IMR-90 (cell line): ENCODE results near the gene SRCAP. TPM values are rescaled to one million over a fixed set of nuclear protein-coding genes. Genes with fewer than 3 reads are reported as not detected.

Experiments used
- ATAC-seq: fragments of 200-7000 bp; cut with Tn5 transposase; 2 replicates; pipeline ENCODE4 v1.9.1; 2020; ENCODE audit warnings: low read depth, mild to moderate bottlenecking, moderate library complexity
- BruUV-seq: library from RNA; stranded (reverse); fragments of 400-500 nt; replicated peaks from 2 replicates; lab custom pipeline; 2021; lab: Mats Ljungman, UMichigan
- CTCF ChIA-PET: fragments of 300-600 bp; formaldehyde crosslinking; extraction: SDS; loops from one replicate; lab custom pipeline; 2021; ENCODE audit warnings: antibody characterized with exemption; lab: Yijun Ruan, JAX
- POLR2A ChIA-PET: fragments of 300-600 bp; sonication (Branson Sonifier 250); formaldehyde crosslinking; loops from one replicate; lab custom pipeline; 2022; ENCODE audit warnings: antibody characterized with exemption; ENCODE audit not compliant: unreplicated experiment; lab: Charles Lee
- DNase-seq: peaks from one replicate; pipeline ENCODE4 v3.0.0; 2013
- H2AFZ ChIP-seq: replicated peaks from 2 replicates; pipeline ENCODE3; 2013; ENCODE audit warnings: low read length, mild to moderate bottlenecking; ENCODE audit not compliant: poor library complexity
- H2AK5ac ChIP-seq: 2 replicates; pipeline ENCODE4 v1.6.1; 2013; ENCODE audit warnings: low read depth, low read length, inconsistent platforms
- H2AK9ac ChIP-seq: replicated peaks from 2 replicates; pipeline ENCODE3; 2013; ENCODE audit warnings: mild to moderate bottlenecking, low read depth, low read length, moderate library complexity; ENCODE audit not compliant: poor library complexity
- H2BK120ac ChIP-seq: 2 replicates; pipeline ENCODE4 v1.6.1; 2013; ENCODE audit warnings: low read depth, low read length, inconsistent platforms
- H2BK15ac ChIP-seq: 3 replicates; pipeline ENCODE4 v1.6.1; 2013; ENCODE audit warnings: low read depth, low read length, inconsistent platforms
- H2BK20ac ChIP-seq: 2 replicates; pipeline ENCODE4 v1.6.1; 2013; ENCODE audit warnings: low read depth, mild to moderate bottlenecking, inconsistent platforms, low read length, moderate library complexity
- H2BK5ac ChIP-seq: 2 replicates; pipeline ENCODE4 v1.6.1; 2013; ENCODE audit warnings: mild to moderate bottlenecking, low read depth, low read length, inconsistent platforms; ENCODE audit not compliant: poor library complexity, severe bottlenecking
- H3K14ac ChIP-seq: replicated peaks from 2 replicates; pipeline ENCODE4 v1.6.1; 2013; ENCODE audit warnings: low read depth, low read length, inconsistent platforms
- H3K18ac ChIP-seq: 2 replicates; pipeline ENCODE4 v1.6.1; 2013; ENCODE audit warnings: low read depth, low read length, control low read depth
- H3K23ac ChIP-seq: 2 replicates; pipeline ENCODE4 v1.6.1; 2013; ENCODE audit warnings: low read depth, low read length, inconsistent platforms
- H3K27ac ChIP-seq: 2 replicates; pipeline ENCODE4 v1.5.1; 2013; ENCODE audit warnings: mild to moderate bottlenecking, control low read depth, low read length; ENCODE audit not compliant: insufficient read depth
- H3K27me3 ChIP-seq: 2 replicates; pipeline ENCODE4 v1.6.1; 2013; ENCODE audit warnings: low read length; ENCODE audit not compliant: control insufficient read depth, insufficient read depth
- H3K36me3 ChIP-seq: 2 replicates; pipeline ENCODE4 v1.6.1; 2013; ENCODE audit warnings: low read length, mixed read lengths; ENCODE audit not compliant: control insufficient read depth, insufficient read depth
- H3K4ac ChIP-seq: 2 replicates; pipeline ENCODE4 v1.6.1; 2013; ENCODE audit warnings: low read depth, low read length, inconsistent platforms
- H3K4me1 ChIP-seq: 2 replicates; pipeline ENCODE4 v1.6.1; 2013; ENCODE audit warnings: low read length, mixed read lengths; ENCODE audit not compliant: control insufficient read depth, insufficient read depth
- H3K4me2 ChIP-seq: 2 replicates; pipeline ENCODE4 v1.6.1; 2013; ENCODE audit warnings: low read depth, mild to moderate bottlenecking, control low read depth, low read length, moderate library complexity
- H3K4me3 ChIP-seq: 2 replicates; pipeline ENCODE4 v1.5.1; 2013; ENCODE audit warnings: low read depth, mild to moderate bottlenecking, control low read depth, low read length, moderate library complexity; ENCODE audit not compliant: insufficient read depth
- H3K56ac ChIP-seq: 2 replicates; pipeline ENCODE4 v1.6.1; 2013; ENCODE audit warnings: low read length, inconsistent platforms; ENCODE audit not compliant: insufficient read depth; ENCODE audit errors: extremely low read depth
- H3K79me1 ChIP-seq, 2 experiments: 2 replicates each; pipeline ENCODE4 v1.6.1; 2013; ENCODE audit warnings: low read length in 2 of 2, inconsistent platforms in 1 of 2, low read depth in 1 of 2
- H3K9ac ChIP-seq: 2 replicates; pipeline ENCODE4 v1.6.1; 2013; ENCODE audit warnings: low read depth, low read length, control low read depth
- H3K9me1 ChIP-seq: 2 replicates; pipeline ENCODE4 v1.6.1; 2013; ENCODE audit warnings: low read length, inconsistent platforms; ENCODE audit not compliant: insufficient read depth
- H3K9me3 ChIP-seq: 2 replicates; pipeline ENCODE4 v1.6.1; 2013; ENCODE audit warnings: low read length; ENCODE audit not compliant: control insufficient read depth, insufficient read depth
- H4K20me1 ChIP-seq: 2 replicates; pipeline ENCODE4 v1.6.1; 2013; ENCODE audit warnings: low read length, inconsistent platforms; ENCODE audit not compliant: insufficient read depth
- H4K5ac ChIP-seq: 2 replicates; pipeline ENCODE4 v1.6.1; 2013; ENCODE audit warnings: mild to moderate bottlenecking, low read depth, low read length, control low read depth
- H4K8ac ChIP-seq, 2 experiments: 2 replicates each; pipeline ENCODE4 v1.6.1; 2013; ENCODE audit warnings: low read depth in 2 of 2, low read length in 2 of 2, control low read depth in 1 of 2, inconsistent platforms in 1 of 2
- H4K91ac ChIP-seq: 2 replicates; pipeline ENCODE4 v1.6.1; 2013; ENCODE audit warnings: low read depth, low read length, inconsistent platforms; ENCODE audit not compliant: insufficient read depth
- BHLHE40 ChIP-seq: fragments of 150-350 bp; IDR thresholded peaks from 2 replicates; pipeline ENCODE4 v1.6.1; 2016; ENCODE audit warnings: mild to moderate bottlenecking, low read depth, low read length
- CEBPB ChIP-seq: IDR thresholded peaks from 2 replicates; pipeline ENCODE4 v1.6.1; 2012; ENCODE audit warnings: low read depth, low read length, improper control_type of control experiment
- FOS ChIP-seq: fragments of 150-350 bp; IDR thresholded peaks from 2 replicates; pipeline ENCODE4 v1.6.1; 2016; ENCODE audit warnings: low read depth, low read length
- MAZ ChIP-seq: IDR thresholded peaks from 2 replicates; pipeline ENCODE4 v1.6.1; 2012; ENCODE audit warnings: low read depth, mild to moderate bottlenecking, low read length, improper control_type of control experiment, moderate library complexity, borderline replicate concordance
- NFE2L2 ChIP-seq: fragments of 150-350 bp; IDR thresholded peaks from 2 replicates; pipeline ENCODE4 v1.6.1; 2016; ENCODE audit warnings: low read depth, mild to moderate bottlenecking, low read length
- RFX5 ChIP-seq: IDR thresholded peaks from 2 replicates; pipeline ENCODE4 v1.8.0; 2012; ENCODE audit warnings: low read depth, mild to moderate bottlenecking, low read length, moderate library complexity
- WGBS, 2 experiments: methylation state at CpG; one replicate each; pipeline versions ENCODE4 v1.1.5 to v1.1.7; 2013; ENCODE audit warnings: missing lambda C conversion rate in 2 of 2; ENCODE audit not compliant: insufficient read length in 1 of 2; ENCODE audit errors: extremely low coverage in 2 of 2; 5-methylcytosine and 5-hydroxymethylcytosine counted together
- dilution Hi-C: fragments of 300-500 bp; cut with HindIII; formaldehyde crosslinking; loops from one replicate; pipeline ENCODE4 v1.14.3; 2018; ENCODE audit warnings: low sequenced_read_pairs; ENCODE audit not compliant: unreplicated experiment
- in situ Hi-C: fragments of 300-500 bp; cut with MboI; formaldehyde crosslinking; loops from 3 replicates; pipeline ENCODE4 v1.14.3; 2019; ENCODE audit warnings: low sequenced_read_pairs, inconsistent platforms, mixed read lengths
- intact Hi-C: fragments of 100-400 bp; cut with micrococcal nuclease; formaldehyde crosslinking; loops from 2 replicates; pipeline ENCODE4 v1.10.0; 2022
- polyA plus RNA-seq, 3 experiments: library from polyadenylated mRNA; depleted of rRNA; stranded (reverse); fragments of >200 nt; gene quantifications; 2 replicates each; pipeline ENCODE4 v1.2.3, GENCODE V29; 2012; ENCODE audit warnings: low replicate concordance in 1 of 3
- total RNA-seq: library from RNA; depleted of rRNA; stranded (reverse); fragments of >200 nt; gene quantifications from 2 replicates; pipeline ENCODE4 v1.2.3, GENCODE V29; 2012
- TF ChIP-seq, protein P1 (sequence below): fragments of 150-350 bp; IDR thresholded peaks from 2 replicates; pipeline ENCODE4 v1.6.1; 2017; ENCODE audit warnings: mild to moderate bottlenecking, antibody characterized with exemption, low read length, low read depth
- TF ChIP-seq, protein P2 (sequence below): conservative IDR thresholded peaks from 2 replicates; pipeline ENCODE4 v1.5.1; 2012; ENCODE audit warnings: mild to moderate bottlenecking, low read depth, low read length, improper control_type of control experiment

Gene SRCAP
- total and polyA plus RNA-seq, 2 of the 4 experiments (the other 2 are of a cell fraction) = 4.5 to 8.2 TPM

DNA sequence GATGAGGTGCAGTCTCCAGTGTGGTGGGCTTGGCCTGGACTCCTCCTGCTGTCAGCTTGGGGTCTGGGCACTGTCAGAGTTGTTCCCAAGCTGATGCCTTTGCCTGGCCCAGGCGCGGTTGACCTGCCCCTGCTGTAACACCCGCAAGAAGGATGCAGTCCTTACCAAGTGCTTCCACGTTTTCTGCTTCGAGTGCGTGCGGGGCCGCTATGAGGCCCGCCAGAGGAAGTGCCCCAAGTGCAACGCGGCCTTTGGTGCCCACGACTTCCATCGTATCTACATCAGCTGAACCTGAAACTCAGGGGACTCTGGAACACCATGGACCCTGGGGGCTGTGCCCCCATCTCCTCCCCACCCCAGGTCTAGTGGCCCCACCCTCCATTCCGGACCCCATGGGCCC lies 74.9 kb downstream of the SRCAP start:
- Histone ChIP-seq H3K4me2 (no peak overlapping the region), H2AK5ac (no peak overlapping the region), H3K4me3 (no peak overlapping the region), H4K5ac (no peak overlapping the region), H3K4me1 (peaks cover 12% of the 10 kb centered on the region), H2AK9ac (no peak overlapping the region), H3K23ac (no peak overlapping the region), H2BK5ac (no peak overlapping the region), H4K20me1 (peaks cover 3% of the 10 kb centered on the region; the same call in 1 of the 2 replicates), H3K18ac (no peak overlapping the region), H2AFZ (no peak overlapping the region), H4K8ac (no peak overlapping the region), H3K27me3 (no peaks in the 10 kb centered on the region), H3K9me3 (no peaks in the 10 kb centered on the region), H3K9me1 (peaks cover 29% of the 10 kb centered on the region; the same call in 1 of the 2 replicates), H3K36me3 (peaks cover 42% of the 10 kb centered on the region), H3K14ac (no peak overlapping the region), H2BK120ac (no peak overlapping the region), H4K91ac (no peak overlapping the region), H3K9ac (no peak overlapping the region), H3K27ac (no peak overlapping the region), H3K79me1 (peaks cover 19 to 77% of the 10 kb centered on the region in 2 experiments), H2BK20ac (no peak overlapping the region), H3K56ac (no peak overlapping the region), H3K4ac (no peak overlapping the region), H2BK15ac (no peak overlapping the region)
- 92% methylated on average over 8 of the region's 14 CpGs; no CpG with 5 or more reads in 1 of the 2 experiments for WGBS, 2 experiments
- no peak for ATAC-seq
- intact Hi-C loops (no loop called here), dilution Hi-C loops (no loop called here), in situ Hi-C loops (no loop called here)
- ChIA-PET CTCF (no interaction called here), POLR2A (no interaction called here)
- BruUV-seq = no TSS peak
- TF ChIP-seq NFE2L2 (no peak), RFX5 (no peak), BHLHE40 (no peak), FOS (no peak), CEBPB (no peak), MAZ (no peak)
- TF ChIP-seq, protein P1, sequence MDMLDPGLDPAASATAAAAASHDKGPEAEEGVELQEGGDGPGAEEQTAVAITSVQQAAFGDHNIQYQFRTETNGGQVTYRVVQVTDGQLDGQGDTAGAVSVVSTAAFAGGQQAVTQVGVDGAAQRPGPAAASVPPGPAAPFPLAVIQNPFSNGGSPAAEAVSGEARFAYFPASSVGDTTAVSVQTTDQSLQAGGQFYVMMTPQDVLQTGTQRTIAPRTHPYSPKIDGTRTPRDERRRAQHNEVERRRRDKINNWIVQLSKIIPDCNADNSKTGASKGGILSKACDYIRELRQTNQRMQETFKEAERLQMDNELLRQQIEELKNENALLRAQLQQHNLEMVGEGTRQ = no peak
- TF ChIP-seq, protein P2, sequence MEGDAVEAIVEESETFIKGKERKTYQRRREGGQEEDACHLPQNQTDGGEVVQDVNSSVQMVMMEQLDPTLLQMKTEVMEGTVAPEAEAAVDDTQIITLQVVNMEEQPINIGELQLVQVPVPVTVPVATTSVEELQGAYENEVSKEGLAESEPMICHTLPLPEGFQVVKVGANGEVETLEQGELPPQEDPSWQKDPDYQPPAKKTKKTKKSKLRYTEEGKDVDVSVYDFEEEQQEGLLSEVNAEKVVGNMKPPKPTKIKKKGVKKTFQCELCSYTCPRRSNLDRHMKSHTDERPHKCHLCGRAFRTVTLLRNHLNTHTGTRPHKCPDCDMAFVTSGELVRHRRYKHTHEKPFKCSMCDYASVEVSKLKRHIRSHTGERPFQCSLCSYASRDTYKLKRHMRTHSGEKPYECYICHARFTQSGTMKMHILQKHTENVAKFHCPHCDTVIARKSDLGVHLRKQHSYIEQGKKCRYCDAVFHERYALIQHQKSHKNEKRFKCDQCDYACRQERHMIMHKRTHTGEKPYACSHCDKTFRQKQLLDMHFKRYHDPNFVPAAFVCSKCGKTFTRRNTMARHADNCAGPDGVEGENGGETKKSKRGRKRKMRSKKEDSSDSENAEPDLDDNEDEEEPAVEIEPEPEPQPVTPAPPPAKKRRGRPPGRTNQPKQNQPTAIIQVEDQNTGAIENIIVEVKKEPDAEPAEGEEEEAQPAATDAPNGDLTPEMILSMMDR = no peak
- DNase-seq = no peak
